ENCODE data around the gene LRRC46.
A peak's percentile ranks its signal among the peaks of the same experiment; 100 is the strongest.

LRRC46 gene

DNA sequence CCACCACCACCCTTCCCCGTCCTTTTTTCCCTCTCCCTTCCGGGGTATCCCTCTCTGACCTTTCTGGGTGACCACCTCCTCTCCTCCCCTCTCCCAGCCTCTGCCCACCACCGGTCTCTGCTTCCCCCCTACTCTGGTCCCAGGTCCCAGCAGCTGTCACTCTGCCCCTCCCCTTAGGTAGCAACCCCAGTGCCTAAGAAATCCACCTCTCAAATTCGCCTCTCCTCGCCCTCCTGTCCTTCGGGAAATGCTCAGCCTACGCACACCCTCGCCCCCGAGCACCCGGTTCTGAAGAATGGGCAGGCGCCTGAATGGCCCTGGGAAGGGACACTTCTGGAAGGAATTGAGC is 20.3 kb downstream of the LRRC46 start:
- no peak for DNase-seq (ENCODE audit: low spot score)

DNA sequence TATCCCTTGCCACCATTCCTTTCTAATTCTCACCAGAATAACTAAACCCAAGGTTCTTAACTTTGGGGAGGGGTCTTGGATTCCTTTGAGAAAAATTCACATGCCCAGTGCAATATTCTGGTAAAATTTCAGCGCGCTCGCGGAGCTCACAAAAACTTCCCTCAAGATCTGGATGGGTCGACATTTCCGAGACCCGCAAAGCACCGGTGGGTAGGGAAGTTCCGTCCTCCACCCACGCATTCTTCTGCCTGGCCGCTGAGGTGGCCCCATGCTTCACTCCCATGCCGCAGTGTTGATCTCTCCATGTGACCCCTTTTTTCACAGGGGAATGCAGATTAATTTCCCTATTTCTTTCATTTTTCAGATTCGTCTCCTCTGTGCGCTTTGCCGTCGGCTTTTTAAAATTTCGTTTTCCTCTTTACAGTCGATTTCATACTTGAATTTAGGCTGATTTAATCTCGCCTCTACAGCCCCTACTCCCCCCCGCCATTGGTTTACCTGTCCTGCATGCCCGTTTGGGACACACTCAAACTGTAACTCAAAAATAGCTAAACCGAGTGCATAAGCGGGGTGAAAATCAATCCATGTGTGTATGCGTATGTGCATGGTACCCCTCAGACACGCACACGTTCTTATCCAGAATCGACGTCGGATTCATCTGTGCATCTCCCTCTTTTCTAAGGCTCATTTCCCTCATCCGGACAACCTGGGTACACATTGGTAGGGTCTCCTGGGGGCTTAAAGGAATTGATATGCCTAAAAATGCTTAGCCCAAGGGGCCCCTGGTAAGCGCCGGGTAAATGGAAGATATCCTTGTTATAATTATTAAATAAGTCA is 20.9 kb downstream of the LRRC46 start:
- no peak for DNase-seq (ENCODE audit: low spot score)

GRCh38 chr17:47853616-47854015 is 22.1 kb downstream of the LRRC46 start:
- no peak for DNase-seq (ENCODE audit: low spot score)

DNA sequence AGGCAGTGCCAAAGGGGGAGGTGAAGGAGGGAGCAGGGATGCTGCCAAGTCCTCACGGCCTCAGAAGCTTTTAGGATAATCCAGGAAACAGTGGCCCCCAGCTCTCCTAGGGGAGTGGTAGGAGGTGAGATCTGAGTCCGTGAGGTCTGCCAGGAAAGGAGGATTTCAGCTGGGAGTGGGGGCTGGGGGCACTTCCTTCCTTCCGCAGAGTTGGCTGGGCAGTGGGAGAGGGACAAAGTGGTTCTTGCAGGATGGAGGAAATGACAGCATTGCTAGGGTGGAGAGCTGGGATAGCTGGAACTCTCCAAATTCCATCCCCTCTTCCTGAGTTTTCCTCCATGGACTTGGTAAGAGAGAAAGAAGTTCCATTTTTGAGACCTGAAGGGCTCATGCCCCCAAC is 24.3 kb downstream of the LRRC46 start:
- peak; percentile 67 for DNase-seq (ENCODE audit: low spot score)

- no peak for DNase-seq (ENCODE audit: low spot score)
Measured at GRCh38 chr17:47856830-47857229, 25.4 kb downstream of the LRRC46 start.

DNA sequence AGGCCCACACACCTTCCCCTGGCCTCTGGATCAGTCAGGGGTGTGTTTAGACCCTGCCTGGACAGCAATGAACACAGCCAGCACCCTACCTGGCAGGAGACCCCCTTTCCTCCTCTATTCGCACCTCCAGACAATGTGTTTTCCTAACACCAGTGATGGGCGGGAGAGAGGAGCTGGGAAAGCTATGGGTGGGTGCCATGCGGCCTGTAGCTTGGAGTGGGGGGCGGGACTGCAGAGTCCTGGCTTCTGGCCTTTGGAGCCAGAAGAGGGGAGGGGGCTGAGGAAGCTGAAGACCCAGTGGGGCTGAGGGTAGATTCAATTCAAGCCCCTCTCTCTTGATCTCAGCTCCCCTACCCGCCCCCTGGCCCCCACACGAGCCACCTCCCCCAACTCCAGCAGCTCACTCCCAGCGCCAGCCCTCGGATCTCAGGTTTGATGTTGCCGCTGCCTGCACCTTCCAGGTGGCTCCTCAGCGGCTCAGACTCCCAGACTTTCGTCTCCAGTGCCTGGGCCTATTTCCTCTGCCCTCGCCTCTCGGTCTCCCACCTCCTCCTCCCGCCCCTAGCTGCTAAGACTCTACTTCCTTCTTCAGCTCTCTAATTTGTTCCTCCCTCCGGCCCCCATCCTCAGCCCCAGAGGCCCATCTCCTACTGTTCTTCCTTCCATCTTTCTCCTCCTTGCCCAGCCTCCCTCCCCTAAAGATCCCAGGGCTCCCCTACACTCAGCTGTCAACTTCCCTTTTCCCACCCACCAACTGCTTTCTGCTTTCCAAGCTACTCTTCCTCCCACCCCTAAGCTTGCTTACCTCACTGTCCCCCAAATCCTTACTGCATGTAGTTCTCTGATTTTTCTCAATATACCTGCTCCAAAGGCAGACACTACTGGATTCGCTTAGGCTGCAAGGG is 26.3 kb downstream of the LRRC46 start:
- DNase-seq (ENCODE audit: low spot score), result no peak

GRCh38 chr17:47860386-47860785 is 28.9 kb downstream of the LRRC46 start:
- DNase-seq (ENCODE audit: low spot score), result no peak

DNA sequence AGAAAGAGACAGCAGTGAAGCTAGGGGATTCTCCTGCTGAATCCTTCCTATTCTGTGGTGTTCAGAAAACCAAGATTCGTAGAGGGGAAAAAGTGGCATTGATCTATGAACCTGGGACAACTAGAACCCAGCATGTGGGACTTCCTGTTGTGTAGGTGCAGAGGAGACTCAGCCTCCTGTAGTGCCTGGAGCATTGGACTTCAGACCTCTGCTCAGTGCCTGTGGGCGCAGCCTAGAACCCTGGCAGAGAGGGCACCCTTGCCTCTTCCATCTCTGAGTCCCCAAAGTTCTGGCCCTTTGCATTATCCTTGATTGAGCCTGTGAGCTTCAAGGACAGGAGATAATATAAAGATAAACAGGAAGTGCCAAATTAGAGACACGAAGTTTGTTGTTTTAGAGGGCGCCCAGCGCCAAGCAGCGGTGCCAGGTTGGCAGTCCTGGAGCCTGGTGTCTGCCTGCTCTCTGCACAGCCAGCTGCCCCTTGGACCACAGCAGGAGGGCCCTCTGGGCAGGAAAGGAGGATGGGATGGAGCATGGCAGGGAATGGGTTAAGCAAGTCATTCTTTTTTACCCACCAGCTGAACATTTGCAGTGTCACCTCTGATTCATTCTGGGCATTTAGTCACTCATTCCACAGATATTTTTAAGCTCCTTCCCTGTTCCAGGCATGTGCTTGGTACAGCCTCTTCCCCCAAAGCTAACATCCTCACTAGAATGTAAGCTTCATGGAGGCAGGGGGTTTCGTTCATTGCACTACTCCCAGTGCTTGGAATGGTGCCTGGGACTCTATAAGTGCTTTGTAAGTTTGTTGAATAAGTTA is 31.4 kb downstream of the LRRC46 start:
- DNase-seq (ENCODE audit: low spot score), result peak; percentile 76

- no peak for DNase-seq (ENCODE audit: low spot score)
Measured at GRCh38 chr17:47864791-47865216, 33.3 kb downstream of the LRRC46 start.

DNA sequence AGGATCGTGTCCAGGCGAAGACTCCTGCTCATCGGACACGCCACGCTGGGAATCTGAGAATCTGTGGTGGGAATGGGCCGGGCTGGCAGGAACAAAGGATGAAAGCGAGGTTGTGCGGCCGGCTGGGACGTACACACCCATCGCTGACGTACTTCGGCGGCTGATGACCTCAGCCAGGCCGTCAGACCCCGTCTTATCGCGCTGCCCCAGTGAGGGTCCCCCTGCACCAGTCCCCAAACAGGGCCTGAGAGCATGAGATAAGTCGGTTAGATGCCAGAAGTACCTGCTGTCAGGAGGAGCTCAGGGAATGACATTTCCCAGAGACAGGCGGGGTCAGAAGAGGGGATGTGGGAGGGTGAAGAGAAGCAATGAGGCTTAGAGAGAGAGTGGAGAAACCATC is 35.5 kb downstream of the LRRC46 start:
- no peak for DNase-seq (ENCODE audit: low spot score)

- no peak for DNase-seq (ENCODE audit: low spot score)
Measured at GRCh38 chr17:47867813-47868533, 36.5 kb downstream of the LRRC46 start.

GRCh38 chr17:47869114-47869513 is 37.6 kb downstream of the LRRC46 start:
- DNase-seq (ENCODE audit: low spot score), result no peak

DNA sequence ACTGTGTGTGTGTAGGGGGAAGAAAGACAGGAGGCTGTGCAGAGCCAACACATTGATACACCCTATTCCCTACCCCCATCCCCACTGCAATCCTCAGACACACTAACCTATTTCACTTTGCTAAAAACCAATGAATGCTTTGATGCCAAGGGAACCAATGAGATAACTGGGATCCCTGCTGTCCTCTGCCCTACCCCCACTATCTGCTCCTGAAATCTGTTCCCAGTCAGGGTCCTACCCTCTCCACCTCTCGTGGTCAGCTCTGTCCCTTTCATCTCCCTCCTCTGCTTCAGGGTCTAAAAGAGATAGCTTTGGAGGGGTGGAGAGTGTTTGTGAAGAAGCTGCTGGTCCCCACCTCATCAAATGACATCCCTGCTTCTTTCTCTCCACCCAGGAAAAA is 38.6 kb downstream of the LRRC46 start:
- DNase-seq (ENCODE audit: low spot score), result no peak

GRCh38 chr17:47871048-47871447 is 39.6 kb downstream of the LRRC46 start:
- DNase-seq (ENCODE audit: low spot score), result no peak

DNA sequence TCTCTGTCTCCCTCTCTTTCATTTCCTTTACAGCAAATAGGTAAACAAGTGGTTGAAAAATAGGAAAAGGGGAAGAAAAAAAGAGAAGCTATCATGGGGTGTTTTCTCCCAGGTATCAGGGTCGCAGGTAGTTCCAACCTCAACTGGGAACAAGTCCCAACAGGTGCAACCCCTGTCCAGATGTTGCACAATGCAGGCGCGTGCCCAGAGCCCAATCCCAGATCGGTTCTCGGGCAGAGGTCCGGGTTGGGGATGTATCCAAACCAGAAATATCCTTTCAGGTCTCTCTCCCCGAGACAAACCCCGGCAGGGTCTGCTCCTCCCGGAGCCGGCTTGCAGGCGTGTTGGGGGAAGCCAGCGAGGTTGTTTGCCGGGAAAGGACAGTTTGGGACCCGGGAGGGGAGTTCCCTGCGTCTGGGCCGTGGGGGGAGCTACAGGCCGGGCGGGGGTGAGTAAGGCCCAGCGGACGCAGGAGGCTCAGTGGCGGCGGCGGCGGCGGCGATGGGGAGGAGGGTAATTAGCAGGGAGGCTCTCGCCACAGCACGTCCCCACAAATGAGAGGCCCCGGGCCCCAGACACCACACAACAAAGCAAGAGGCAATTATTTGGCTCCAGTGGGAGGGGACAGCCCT is 40.7 kb downstream of the LRRC46 start:
- no peak for DNase-seq (ENCODE audit: low spot score)

DNA sequence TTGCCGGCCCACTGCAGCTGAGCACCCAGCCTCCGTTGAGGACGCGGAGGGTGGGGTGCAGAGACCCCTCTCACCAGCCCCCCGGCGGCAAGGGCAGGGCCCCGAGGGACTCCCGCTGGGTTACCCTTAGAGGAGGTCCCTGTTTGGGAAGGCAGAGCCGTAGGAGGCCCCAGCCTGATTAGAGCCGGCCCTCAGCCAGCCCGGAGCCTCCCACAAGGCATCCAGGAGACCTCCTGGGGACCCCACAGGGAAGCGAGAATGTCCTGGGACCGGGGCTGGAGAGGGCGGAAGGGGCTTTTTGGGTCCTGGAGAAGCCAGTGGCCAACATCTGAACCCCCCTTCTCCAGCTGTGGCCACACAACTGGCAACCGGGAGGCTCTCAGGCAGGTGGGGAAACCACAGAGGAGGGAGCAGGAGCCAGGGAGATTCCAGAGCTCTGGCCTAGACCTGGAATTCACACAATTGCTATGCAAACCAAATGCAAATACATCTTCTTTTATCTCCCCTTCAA is 41.2 kb downstream of the LRRC46 start:
- no peak for DNase-seq (ENCODE audit: low spot score)

DNA sequence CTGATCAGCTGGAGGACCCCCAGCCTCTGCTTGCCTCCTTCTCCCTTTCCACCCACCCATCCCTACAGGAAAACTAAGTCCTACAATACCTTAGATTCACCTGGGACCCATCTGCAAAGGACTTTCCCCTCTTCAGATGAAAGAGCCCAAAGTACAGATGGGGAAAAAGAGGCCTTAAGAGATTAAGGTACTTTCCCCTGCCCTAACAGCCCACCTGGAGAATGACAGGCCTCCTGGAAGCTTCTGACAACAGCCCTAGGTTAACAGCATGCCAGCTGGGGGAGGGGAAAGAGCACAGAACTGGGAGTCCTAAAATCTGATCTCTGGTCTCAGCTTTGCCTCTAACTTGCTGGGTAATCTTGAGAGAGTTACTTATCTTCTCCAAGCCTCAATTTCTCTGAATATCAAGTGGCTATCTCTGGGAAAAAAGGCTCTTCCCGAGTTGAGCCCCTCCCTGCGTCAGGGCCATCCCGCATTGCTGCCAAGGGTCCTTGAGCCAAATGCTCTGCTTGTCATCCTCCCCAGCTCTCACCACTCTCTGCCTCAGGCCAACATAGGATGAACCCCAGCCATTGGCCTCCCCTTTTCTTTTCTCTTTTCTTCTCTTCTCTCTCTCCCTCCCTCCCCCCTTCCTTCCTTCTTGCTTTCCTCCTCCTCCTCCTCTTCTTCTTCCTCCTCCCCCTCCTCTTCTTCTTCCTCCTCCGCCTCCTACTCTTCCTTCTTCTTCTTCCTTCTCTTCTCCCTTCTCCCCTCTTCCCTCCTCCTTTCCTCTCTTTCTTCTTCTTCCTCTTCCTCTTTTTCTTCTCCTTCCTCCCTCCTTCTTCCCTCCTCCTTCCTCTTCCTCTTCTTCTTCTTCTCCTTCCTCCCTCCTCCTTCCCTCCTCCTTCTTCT is 42.0 kb downstream of the LRRC46 start:
- no peak for DNase-seq (ENCODE audit: low spot score)

- no peak for DNase-seq (ENCODE audit: low spot score)
Measured at GRCh38 chr17:47875011-47875985, 43.8 kb downstream of the LRRC46 start.

All from kidney capillary endothelial cell (primary cell).